CD14-positive monocyte (primary cell): Measurements from ENCODE around the gene CFAP107. TPM values are rescaled to one million over a fixed set of nuclear protein-coding genes. Genes with fewer than 3 reads are reported as not detected.

ENCODE experiments used
- DNase-seq, 3 donors: peaks; one replicate each; pipeline ENCODE4 v3.0.0-alpha.2; 2011 to 2022
- H2AFZ ChIP-seq: 2 replicates; pipeline ENCODE4 v1.6.0; 2012; ENCODE audit warnings: mild to moderate bottlenecking, low read depth, low read length, inconsistent platforms; ENCODE audit not compliant: insufficient read depth, poor library complexity, severe bottlenecking
- H3K27ac ChIP-seq, 2 donors: 1 replicate in 1 of 2; 2 replicates in 1 of 2; pipeline ENCODE4 v1.5.1; 2012 to 2013; ENCODE audit warnings: low read length in 2 of 2, control low read depth in 1 of 2, inconsistent platforms in 1 of 2, low read depth in 1 of 2, mild to moderate bottlenecking in 1 of 2
- H3K27me3 ChIP-seq, 2 donors: one replicate each; pipeline versions ENCODE4 v1.6.0 to v1.6.1; 2011 to 2013; ENCODE audit warnings: low read length in 2 of 2; ENCODE audit not compliant: control insufficient read depth in 2 of 2, insufficient read depth in 2 of 2
- H3K36me3 ChIP-seq, 2 donors: replicated peaks in 1 of 2; 1 replicate in 1 of 2; 2 replicates in 1 of 2; pipeline versions ENCODE4 v1.5.1 to v1.6.1; 2012 to 2013; ENCODE audit warnings: low read length in 2 of 2, control low read depth in 1 of 2, inconsistent platforms in 1 of 2, mild to moderate bottlenecking in 1 of 2; ENCODE audit not compliant: insufficient read depth in 2 of 2, control insufficient read depth in 1 of 2
- H3K4me1 ChIP-seq, 2 donors: 1 replicate in 1 of 2; 2 replicates in 1 of 2; pipeline versions ENCODE4 v1.5.1 to v1.6.1; 2012 to 2013; ENCODE audit warnings: low read length in 2 of 2, control low read depth in 1 of 2, inconsistent platforms in 1 of 2, mild to moderate bottlenecking in 1 of 2, moderate library complexity in 1 of 2; ENCODE audit not compliant: insufficient read depth in 2 of 2, control insufficient read depth in 1 of 2
- H3K4me2 ChIP-seq: replicated peaks from 2 replicates; pipeline ENCODE3; 2012; ENCODE audit warnings: low read length, moderate library complexity, mild to moderate bottlenecking; ENCODE audit not compliant: poor library complexity, severe bottlenecking; ENCODE audit errors: extremely low read depth
- H3K4me3 ChIP-seq, 3 experiments: fragments of 200-600 bp in 1 of 3; sonication (generic) in 1 of 3; replicated peaks in 1 of 3; 1 replicate in 2 of 3; 2 replicates in 1 of 3; pipeline ENCODE4 v1.5.1; 2011 to 2013; ENCODE audit warnings: low read length in 3 of 3, mild to moderate bottlenecking in 3 of 3, control low read depth in 2 of 3, low read depth in 2 of 3, inconsistent platforms in 1 of 3, moderate library complexity in 1 of 3
- H3K79me2 ChIP-seq: 2 replicates; pipeline ENCODE4 v1.6.0; 2012; ENCODE audit warnings: mild to moderate bottlenecking, control low read depth, inconsistent platforms, low read length, moderate library complexity; ENCODE audit not compliant: insufficient read depth
- H3K9ac ChIP-seq: 2 replicates; pipeline ENCODE4 v1.6.0; 2017; ENCODE audit warnings: low read length, mild to moderate bottlenecking; ENCODE audit not compliant: insufficient read depth, poor library complexity, severe bottlenecking
- H3K9me3 ChIP-seq, 2 donors: replicated peaks in 1 of 2; 1 replicate in 1 of 2; 2 replicates in 1 of 2; pipeline versions ENCODE4 v1.5.1 to v1.6.1; 2012 to 2013; ENCODE audit warnings: low read length in 2 of 2, control low read depth in 1 of 2; ENCODE audit not compliant: control insufficient read depth in 1 of 2, insufficient read depth in 1 of 2
- H4K20me1 ChIP-seq: 2 replicates; pipeline ENCODE4 v1.6.0; 2012; ENCODE audit warnings: mild to moderate bottlenecking, low read length, control low read depth, moderate library complexity; ENCODE audit not compliant: insufficient read depth
- H3K27ac Mint-ChIP-seq, 7 donors: one replicate each; pipeline ENCODE4 v1.8.0; 2020; ENCODE audit warnings: mild to moderate bottlenecking in 7 of 7, mixed read lengths in 7 of 7, moderate library complexity in 6 of 7, inconsistent platforms in 2 of 7
- H3K27me3 Mint-ChIP-seq, 3 donors: one replicate each; pipeline ENCODE4 v1.8.0; 2021 to 2022; ENCODE audit warnings: low read depth in 3 of 3, mild to moderate bottlenecking in 3 of 3, mixed read lengths in 3 of 3, moderate library complexity in 3 of 3, inconsistent platforms in 1 of 3
- H3K36me3 Mint-ChIP-seq, 2 donors: one replicate each; pipeline ENCODE4 v1.8.0; 2020; ENCODE audit warnings: mixed read lengths in 2 of 2, inconsistent platforms in 1 of 2, mild to moderate bottlenecking in 1 of 2
- H3K4me1 Mint-ChIP-seq: one replicate; pipeline ENCODE4 v1.8.0; 2020; ENCODE audit warnings: mild to moderate bottlenecking, mixed read lengths
- H3K4me3 Mint-ChIP-seq, 2 donors: one replicate each; pipeline ENCODE4 v1.8.0; 2020; ENCODE audit warnings: mild to moderate bottlenecking in 2 of 2, mixed read lengths in 2 of 2, moderate library complexity in 1 of 2
- H3K9me3 Mint-ChIP-seq, 7 donors: one replicate each; pipeline ENCODE4 v1.8.0; 2020 to 2022; ENCODE audit warnings: mixed read lengths in 7 of 7, mild to moderate bottlenecking in 6 of 7, moderate library complexity in 6 of 7, inconsistent platforms in 2 of 7
- WGBS: methylation state at CpG from one replicate; pipeline ENCODE4 v1.1.5; 2013; ENCODE audit warnings: missing lambda C conversion rate; ENCODE audit not compliant: insufficient coverage; 5-methylcytosine and 5-hydroxymethylcytosine counted together
- intact Hi-C, 2 donors: fragments of 100-400 bp; cut with micrococcal nuclease; formaldehyde crosslinking; loops; one replicate each; pipeline versions ENCODE4 v1.15.0 to v1.15.1; 2023
- polyA plus RNA-seq, 3 donors: library from polyadenylated mRNA; depleted of rRNA in 1 of 3; unstranded in 2 of 3; stranded (reverse) in 1 of 3; fragments of 300-500 nt in 2 of 3; fragments of >200 nt in 1 of 3; fragmentation: Illumina TruSeq in 2 of 3; gene quantifications; 1 replicate in 2 of 3; 2 replicates in 1 of 3; pipeline ENCODE4 v1.2.3, GENCODE V29; 2012 to 2021
- TF ChIP-seq, protein P1 (sequence below): fragments of 200-600 bp; IDR thresholded peaks from one replicate; pipeline ENCODE4 v1.8.0; 2022; ENCODE audit warnings: antibody characterized with exemption, mild to moderate bottlenecking

CFAP107 gene
- polyA plus RNA-seq, 3 donors = not detected

DNA sequence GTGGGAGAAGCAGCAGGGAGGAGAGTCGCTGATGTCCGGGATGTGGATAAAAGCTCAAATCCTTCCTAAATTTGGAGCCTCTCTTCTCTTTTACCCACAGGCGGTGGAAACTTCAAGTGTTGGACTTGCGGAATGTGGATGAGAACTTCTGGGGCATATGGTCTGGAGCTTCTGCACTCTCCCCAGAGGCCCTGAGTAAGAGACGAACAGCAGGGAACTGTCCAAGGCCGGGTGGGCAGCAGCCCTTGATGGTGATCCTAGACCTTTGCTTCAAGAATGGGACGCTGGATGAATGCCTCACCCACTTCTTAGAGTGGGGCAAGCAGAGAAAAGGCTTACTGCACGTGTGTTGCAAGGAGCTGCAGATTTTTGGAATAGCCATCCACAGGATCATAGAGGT is 29.4 kb downstream of the CFAP107 start:
- no peak overlapping the region for H3K27ac Mint-ChIP-seq
- no peak overlapping the region for H3K9ac ChIP-seq
- no peaks in the 10 kb centered on the region for H3K36me3 ChIP-seq
- no peaks in the 10 kb centered on the region for H3K36me3 Mint-ChIP-seq
- WGBS = 90% methylated on average over 3 of the region's 8 CpGs
- no peak for DNase-seq
- TF ChIP-seq, protein P1, sequence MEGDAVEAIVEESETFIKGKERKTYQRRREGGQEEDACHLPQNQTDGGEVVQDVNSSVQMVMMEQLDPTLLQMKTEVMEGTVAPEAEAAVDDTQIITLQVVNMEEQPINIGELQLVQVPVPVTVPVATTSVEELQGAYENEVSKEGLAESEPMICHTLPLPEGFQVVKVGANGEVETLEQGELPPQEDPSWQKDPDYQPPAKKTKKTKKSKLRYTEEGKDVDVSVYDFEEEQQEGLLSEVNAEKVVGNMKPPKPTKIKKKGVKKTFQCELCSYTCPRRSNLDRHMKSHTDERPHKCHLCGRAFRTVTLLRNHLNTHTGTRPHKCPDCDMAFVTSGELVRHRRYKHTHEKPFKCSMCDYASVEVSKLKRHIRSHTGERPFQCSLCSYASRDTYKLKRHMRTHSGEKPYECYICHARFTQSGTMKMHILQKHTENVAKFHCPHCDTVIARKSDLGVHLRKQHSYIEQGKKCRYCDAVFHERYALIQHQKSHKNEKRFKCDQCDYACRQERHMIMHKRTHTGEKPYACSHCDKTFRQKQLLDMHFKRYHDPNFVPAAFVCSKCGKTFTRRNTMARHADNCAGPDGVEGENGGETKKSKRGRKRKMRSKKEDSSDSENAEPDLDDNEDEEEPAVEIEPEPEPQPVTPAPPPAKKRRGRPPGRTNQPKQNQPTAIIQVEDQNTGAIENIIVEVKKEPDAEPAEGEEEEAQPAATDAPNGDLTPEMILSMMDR = no peak
- peaks cover 0 to 9% (median 2%) of the 10 kb centered on the region in 7 donors for H3K9me3 Mint-ChIP-seq
- H3K27me3 Mint-ChIP-seq = peaks cover 2 to 16% (median 5%) of the 10 kb centered on the region in 3 donors
- H3K4me1 Mint-ChIP-seq = no peaks in the 10 kb centered on the region
- H3K9me3 ChIP-seq = no peaks in the 10 kb centered on the region
- H4K20me1 ChIP-seq = no peaks in the 10 kb centered on the region
- intact Hi-C loops = no loop called here
- no peaks in the 10 kb centered on the region for H3K27me3 ChIP-seq
- no peak overlapping the region for H3K4me2 ChIP-seq
- no peak overlapping the region for H3K27ac ChIP-seq
- H3K79me2 ChIP-seq = no peaks in the 10 kb centered on the region
- no peak overlapping the region for H3K4me3 Mint-ChIP-seq
- no peak overlapping the region for H2AFZ ChIP-seq
- H3K4me3 ChIP-seq = no peak overlapping the region
- H3K4me1 ChIP-seq = no peaks in the 10 kb centered on the region

DNA sequence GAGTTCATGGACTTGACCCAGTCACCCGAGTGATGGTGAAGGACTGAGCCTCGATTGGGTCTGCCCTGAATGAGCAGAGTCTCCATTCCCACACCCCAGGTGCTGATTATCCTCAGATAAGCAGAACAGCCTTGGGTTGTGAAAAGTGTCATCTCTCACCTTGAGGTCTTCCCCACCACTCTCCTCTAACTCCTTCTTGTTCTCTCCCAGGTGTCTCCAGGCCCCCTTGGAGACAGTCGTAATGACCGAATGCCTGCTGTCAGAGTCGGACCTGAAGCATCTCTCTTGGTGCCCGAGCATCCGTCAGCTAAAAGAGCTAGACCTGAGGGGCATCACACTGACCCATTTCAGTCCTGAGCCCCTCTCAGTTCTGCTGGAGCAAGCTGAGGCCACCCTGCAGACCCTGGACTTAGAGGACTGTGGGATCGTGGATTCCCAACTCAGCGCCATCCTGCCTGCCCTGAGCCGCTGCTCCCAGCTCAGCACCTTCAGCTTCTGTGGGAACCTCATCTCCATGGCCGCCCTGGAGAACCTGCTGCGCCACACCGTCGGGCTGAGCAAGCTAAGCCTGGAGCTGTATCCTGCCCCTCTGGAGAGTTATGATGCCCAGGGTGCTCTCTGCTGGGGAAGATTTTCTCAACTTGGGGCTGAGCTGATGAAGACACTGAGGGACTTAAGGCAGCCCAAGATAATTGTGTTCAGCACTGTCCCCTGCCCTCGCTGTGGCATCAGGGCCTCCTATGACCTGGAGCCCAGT is 31.0 kb downstream of the CFAP107 start:
- TF ChIP-seq, protein P1 = no peak
- Mint-ChIP-seq H3K4me1 (no peaks in the 10 kb centered on the region), H3K27me3 (peaks cover 2 to 7% (median 3%) of the 10 kb centered on the region in 3 donors), H3K36me3 (no peaks in the 10 kb centered on the region), H3K4me3 (no peak overlapping the region), H3K9me3 (peaks cover 0 to 6% (median 2%) of the 10 kb centered on the region in 7 donors), H3K27ac (peak overlapping the region in 1 of 7 donors; percentile 45)
- no peaks in the 10 kb centered on the region for H3K9me3 ChIP-seq
- H3K27me3 ChIP-seq = no peaks in the 10 kb centered on the region
- no peaks in the 10 kb centered on the region for H4K20me1 ChIP-seq
- DNase-seq = no peak
- no peak overlapping the region for H3K4me3 ChIP-seq
- intact Hi-C loops = no loop called here
- H3K79me2 ChIP-seq = no peaks in the 10 kb centered on the region
- no peak overlapping the region for H3K4me2 ChIP-seq
- WGBS = 88% methylated on average over 12 of the region's 15 CpGs
- no peak overlapping the region for H3K27ac ChIP-seq
- H3K9ac ChIP-seq = no peak overlapping the region
- no peaks in the 10 kb centered on the region for H3K4me1 ChIP-seq
- no peaks in the 10 kb centered on the region for H3K36me3 ChIP-seq
- no peak overlapping the region for H2AFZ ChIP-seq
